ENCODE results near the gene GRIK4.

The GRIK4 gene

GRCh38 chr11:120558744-120559431 lies 47.3 kb downstream of the GRIK4 start:
- no peak overlapping the region for H3K4me3 ChIP-seq (ENCODE audit: low read length)
- H3K4me1 ChIP-seq (ENCODE audit: insufficient read depth, low read length): peaks cover 22% of the 10 kb centered on the region
- H3K27ac ChIP-seq (ENCODE audit: low read length): no peak overlapping the region
- no peaks in the 10 kb centered on the region for H3K9me3 ChIP-seq (ENCODE audit: insufficient read depth, low read depth, low read length)
- no peak overlapping the region for H3K9ac ChIP-seq (ENCODE audit: low read depth, low read length)
- peaks cover 50% of the 10 kb centered on the region for H3K27me3 ChIP-seq (ENCODE audit: insufficient read depth, low read length)
- H3K36me3 ChIP-seq (ENCODE audit: insufficient read depth, low read depth, low read length): no peaks in the 10 kb centered on the region

GRCh38 chr11:120561286-120561685 lies 49.7 kb downstream of the GRIK4 start:
- H3K36me3 ChIP-seq (ENCODE audit: insufficient read depth, low read depth, low read length): no peaks in the 10 kb centered on the region
- H3K27ac ChIP-seq (ENCODE audit: low read length): no peak overlapping the region
- peaks cover 65% of the 10 kb centered on the region for H3K27me3 ChIP-seq (ENCODE audit: insufficient read depth, low read length)
- no peak overlapping the region for H3K4me3 ChIP-seq (ENCODE audit: low read length)
- no peak overlapping the region for H3K9ac ChIP-seq (ENCODE audit: low read depth, low read length)
- H3K4me1 ChIP-seq (ENCODE audit: insufficient read depth, low read length): peaks cover 23% of the 10 kb centered on the region
- no peaks in the 10 kb centered on the region for H3K9me3 ChIP-seq (ENCODE audit: insufficient read depth, low read depth, low read length)

DNA sequence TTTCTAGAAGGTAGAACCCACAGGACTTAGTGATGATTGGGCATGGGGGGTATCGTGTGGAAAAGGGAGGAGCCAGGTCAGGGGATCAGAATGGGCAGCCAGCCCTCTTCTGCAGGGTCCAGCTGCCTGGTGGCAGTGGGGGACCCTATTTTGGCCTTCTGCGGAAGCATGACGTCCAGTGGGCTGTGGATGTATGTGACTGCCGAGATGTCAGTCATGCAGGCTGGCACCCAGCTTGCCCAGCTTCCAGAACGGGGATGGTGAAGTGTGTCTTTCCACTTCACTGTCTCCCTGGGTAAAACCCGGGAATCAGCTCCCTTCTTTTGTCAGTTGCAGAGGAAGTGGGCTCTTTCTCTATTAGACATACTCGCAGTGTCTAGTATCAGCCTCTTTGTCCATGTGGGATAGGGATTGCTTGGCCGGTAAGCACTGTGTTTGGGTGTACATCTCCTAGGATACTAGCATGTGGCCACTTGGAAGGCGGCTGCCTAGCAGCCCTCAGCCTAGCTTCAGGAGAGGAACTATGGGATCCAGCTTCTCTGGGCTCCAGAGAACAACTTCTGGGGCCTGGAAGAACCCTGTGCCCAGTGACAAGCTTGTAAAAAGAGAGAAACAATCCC lies 51.4 kb downstream of the GRIK4 start:
- H3K9ac ChIP-seq (ENCODE audit: low read depth, low read length): no peak overlapping the region
- H3K4me3 ChIP-seq (ENCODE audit: low read length): no peak overlapping the region
- H3K9me3 ChIP-seq (ENCODE audit: insufficient read depth, low read depth, low read length): no peaks in the 10 kb centered on the region

GRCh38 chr11:120563703-120564572 lies 52.4 kb downstream of the GRIK4 start:
- H3K4me1 ChIP-seq (ENCODE audit: insufficient read depth, low read length): peaks cover 25% of the 10 kb centered on the region
- no peaks in the 10 kb centered on the region for H3K36me3 ChIP-seq (ENCODE audit: insufficient read depth, low read depth, low read length)
- H3K9me3 ChIP-seq (ENCODE audit: insufficient read depth, low read depth, low read length): no peaks in the 10 kb centered on the region
- peaks cover 58% of the 10 kb centered on the region for H3K27me3 ChIP-seq (ENCODE audit: insufficient read depth, low read length)
- peak overlapping the region; percentile 65; the same call in 1 of the 2 replicates for H3K9ac ChIP-seq (ENCODE audit: low read depth, low read length)
- no peak overlapping the region for H3K27ac ChIP-seq (ENCODE audit: low read length)
- peak overlapping the region; percentile 65 for H3K4me3 ChIP-seq (ENCODE audit: low read length)

More for the DNA sequence above, 51.4 kb downstream of the GRIK4 start:
- Histone ChIP-seq H3K4me1 (ENCODE audit: insufficient read depth, low read length) (peaks cover 25% of the 10 kb centered on the region), H3K36me3 (ENCODE audit: insufficient read depth, low read depth, low read length) (no peaks in the 10 kb centered on the region), H3K27ac (ENCODE audit: low read length) (no peak overlapping the region), H3K27me3 (ENCODE audit: insufficient read depth, low read length) (peaks cover 58% of the 10 kb centered on the region)

DNA sequence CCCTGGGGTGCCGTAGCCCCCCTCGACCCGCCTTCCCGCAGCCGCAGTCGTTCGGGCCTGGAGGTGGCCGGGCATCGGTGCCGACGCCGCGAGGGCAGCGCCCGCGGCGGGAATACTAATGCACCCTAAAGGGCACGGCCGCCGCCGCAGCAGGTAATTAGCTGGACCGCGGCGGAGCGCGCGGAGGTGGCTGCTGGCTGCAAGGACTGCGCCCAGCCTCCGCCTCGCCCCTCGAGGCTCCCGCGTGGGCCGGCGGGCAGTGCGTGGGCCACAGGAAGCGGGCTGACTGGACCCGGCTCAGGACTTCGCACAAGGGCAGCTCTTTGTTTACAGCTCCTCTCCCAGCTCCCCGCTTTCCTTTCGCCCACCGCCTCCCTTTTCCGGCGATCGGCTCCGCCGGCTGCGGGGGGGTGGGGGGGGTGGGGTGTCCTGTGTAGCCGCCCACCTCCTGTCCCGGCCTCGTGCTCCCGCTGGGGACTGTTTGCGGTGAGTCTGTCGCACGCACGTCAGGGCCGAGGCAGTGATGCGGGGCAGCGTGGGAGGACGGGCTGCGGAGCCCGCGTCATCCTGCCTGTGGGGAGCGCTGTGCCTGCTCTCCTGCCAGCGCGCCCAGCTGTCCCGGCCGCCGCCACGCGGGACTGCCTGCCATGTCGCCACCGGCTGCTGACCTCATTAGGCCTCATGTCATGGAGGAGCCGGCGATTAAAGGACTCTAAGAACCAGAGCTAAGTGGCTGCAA lies 53.2 kb downstream of the GRIK4 start:
- H3K4me3 ChIP-seq (ENCODE audit: low read length): peak overlapping the region; percentile 65
- peaks cover 29% of the 10 kb centered on the region for H3K4me1 ChIP-seq (ENCODE audit: insufficient read depth, low read length)
- H3K36me3 ChIP-seq (ENCODE audit: insufficient read depth, low read depth, low read length): no peaks in the 10 kb centered on the region
- H3K27me3 ChIP-seq (ENCODE audit: insufficient read depth, low read length): peaks cover 58% of the 10 kb centered on the region
- no peaks in the 10 kb centered on the region for H3K9me3 ChIP-seq (ENCODE audit: insufficient read depth, low read depth, low read length)
- H3K9ac ChIP-seq (ENCODE audit: low read depth, low read length): peak overlapping the region; percentile 65; the same call in 1 of the 2 replicates
- H3K27ac ChIP-seq (ENCODE audit: low read length): no peak overlapping the region

DNA sequence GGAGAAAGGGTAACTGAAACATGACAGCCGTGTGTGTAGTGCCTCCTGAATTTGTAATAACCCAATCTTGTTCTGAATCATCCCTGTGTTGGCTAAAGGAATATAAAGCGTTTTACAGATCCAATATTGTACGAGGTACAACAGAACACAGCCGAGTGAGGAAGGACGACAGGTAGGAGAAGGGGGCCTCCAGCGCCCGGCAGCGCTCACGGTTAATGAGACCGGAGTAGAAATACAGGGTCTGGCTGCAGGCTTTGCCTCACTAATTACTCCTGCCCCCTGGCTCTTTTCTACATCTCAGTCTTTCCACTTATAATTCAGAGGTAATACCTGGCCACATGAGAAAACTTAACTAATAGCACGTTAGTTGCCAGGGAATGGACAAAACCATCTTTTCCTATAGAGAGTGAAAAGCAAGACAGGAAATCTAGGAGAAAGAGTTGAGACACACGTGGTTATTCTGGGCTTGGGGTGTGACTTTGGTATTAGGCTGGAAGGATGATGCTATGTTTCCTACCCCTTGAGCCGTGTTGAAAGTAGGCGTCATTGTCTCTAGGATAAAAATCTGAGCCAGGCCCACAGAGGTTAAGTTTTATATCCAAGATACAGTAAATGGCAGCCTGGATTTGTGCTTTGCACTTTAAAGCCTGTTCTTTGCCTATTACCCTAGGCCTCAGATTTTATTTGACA lies 54.1 kb downstream of the GRIK4 start:
- H3K9me3 ChIP-seq (ENCODE audit: insufficient read depth, low read depth, low read length): no peaks in the 10 kb centered on the region
- H3K4me3 ChIP-seq (ENCODE audit: low read length): peak overlapping the region; percentile 65
- H3K27me3 ChIP-seq (ENCODE audit: insufficient read depth, low read length): peaks cover 59% of the 10 kb centered on the region
- no peak overlapping the region for H3K27ac ChIP-seq (ENCODE audit: low read length)
- H3K9ac ChIP-seq (ENCODE audit: low read depth, low read length): peak overlapping the region; percentile 1; the same call in 1 of the 2 replicates
- H3K36me3 ChIP-seq (ENCODE audit: insufficient read depth, low read depth, low read length): no peaks in the 10 kb centered on the region
- peaks cover 35% of the 10 kb centered on the region for H3K4me1 ChIP-seq (ENCODE audit: insufficient read depth, low read length)

DNA sequence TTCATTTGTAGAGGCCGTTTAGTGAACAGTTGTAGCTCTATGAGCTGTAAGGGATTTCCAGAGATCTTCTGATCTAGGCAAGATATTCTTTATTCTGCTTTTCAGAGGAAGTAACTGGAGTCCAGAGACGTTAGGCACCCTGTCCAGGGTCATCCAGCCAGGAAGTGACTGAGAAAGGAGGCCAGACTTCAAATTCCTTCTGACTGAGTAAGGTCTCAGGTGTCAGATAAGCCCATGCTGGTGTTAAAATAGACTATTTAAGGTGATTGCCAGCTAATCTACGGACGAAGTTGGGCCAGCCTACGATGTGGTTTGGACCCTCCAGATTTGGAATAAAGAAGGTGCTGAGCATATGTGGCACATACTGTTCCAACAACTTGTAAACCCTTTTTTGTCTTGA lies 54.6 kb downstream of the GRIK4 start:
- H3K27ac ChIP-seq (ENCODE audit: low read length): no peak overlapping the region
- H3K9me3 ChIP-seq (ENCODE audit: insufficient read depth, low read depth, low read length): no peaks in the 10 kb centered on the region
- H3K4me1 ChIP-seq (ENCODE audit: insufficient read depth, low read length): peaks cover 35% of the 10 kb centered on the region
- H3K27me3 ChIP-seq (ENCODE audit: insufficient read depth, low read length): peaks cover 61% of the 10 kb centered on the region
- no peaks in the 10 kb centered on the region for H3K36me3 ChIP-seq (ENCODE audit: insufficient read depth, low read depth, low read length)
- H3K4me3 ChIP-seq (ENCODE audit: low read length): no peak overlapping the region
- no peak overlapping the region for H3K9ac ChIP-seq (ENCODE audit: low read depth, low read length)

- Histone ChIP-seq H3K9me3 (ENCODE audit: insufficient read depth, low read depth, low read length) (no peaks in the 10 kb centered on the region), H3K27ac (ENCODE audit: low read length) (no peak overlapping the region), H3K4me3 (ENCODE audit: low read length) (no peak overlapping the region), H3K9ac (ENCODE audit: low read depth, low read length) (no peak overlapping the region), H3K27me3 (ENCODE audit: insufficient read depth, low read length) (peaks cover 42% of the 10 kb centered on the region), H3K4me1 (ENCODE audit: insufficient read depth, low read length) (peaks cover 25% of the 10 kb centered on the region), H3K36me3 (ENCODE audit: insufficient read depth, low read depth, low read length) (no peaks in the 10 kb centered on the region)
Observed at GRCh38 chr11:120568572-120569307, 57.2 kb downstream of the GRIK4 start.

GRCh38 chr11:120569861-120570260 lies 58.3 kb downstream of the GRIK4 start:
- Histone ChIP-seq H3K27ac (ENCODE audit: low read length) (no peak overlapping the region), H3K36me3 (ENCODE audit: insufficient read depth, low read depth, low read length) (no peaks in the 10 kb centered on the region), H3K4me1 (ENCODE audit: insufficient read depth, low read length) (peaks cover 27% of the 10 kb centered on the region), H3K9me3 (ENCODE audit: insufficient read depth, low read depth, low read length) (no peaks in the 10 kb centered on the region), H3K27me3 (ENCODE audit: insufficient read depth, low read length) (peaks cover 31% of the 10 kb centered on the region), H3K9ac (ENCODE audit: low read depth, low read length) (no peak overlapping the region), H3K4me3 (ENCODE audit: low read length) (peak overlapping the region; percentile 22; the same call in 1 of the 2 replicates)

DNA sequence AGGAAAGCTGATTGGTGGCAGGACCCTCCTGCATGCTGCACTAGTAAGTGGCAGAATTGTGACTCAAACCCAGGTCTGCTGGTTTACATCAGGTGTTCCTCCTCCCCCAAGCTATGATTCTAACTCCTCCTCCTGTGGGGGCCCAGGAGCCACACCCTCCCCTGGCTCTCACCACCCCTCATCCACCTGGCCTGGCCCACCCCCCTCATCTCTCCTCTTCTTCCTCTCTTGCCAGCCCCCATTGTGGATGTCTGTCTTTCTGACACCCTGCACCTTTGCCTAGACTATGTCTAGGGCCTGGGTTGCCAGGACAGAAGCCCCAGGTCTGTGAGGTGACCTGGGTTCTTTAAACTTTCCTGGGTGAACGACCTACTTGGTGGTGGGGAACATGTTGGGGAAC lies 59.9 kb downstream of the GRIK4 start:
- H3K9me3 ChIP-seq (ENCODE audit: insufficient read depth, low read depth, low read length): no peaks in the 10 kb centered on the region
- H3K4me1 ChIP-seq (ENCODE audit: insufficient read depth, low read length): peaks cover 16% of the 10 kb centered on the region
- no peak overlapping the region for H3K27ac ChIP-seq (ENCODE audit: low read length)
- H3K27me3 ChIP-seq (ENCODE audit: insufficient read depth, low read length): peaks cover 15% of the 10 kb centered on the region
- H3K9ac ChIP-seq (ENCODE audit: low read depth, low read length): no peak overlapping the region
- H3K36me3 ChIP-seq (ENCODE audit: insufficient read depth, low read depth, low read length): no peaks in the 10 kb centered on the region
- no peak overlapping the region for H3K4me3 ChIP-seq (ENCODE audit: low read length)
